ENCODE measurements around the gene LEF1.
"Not testable (repeated sequence)": the region's sequence is repeated elsewhere in the genome, so short reads cannot be mapped to it uniquely, and the experiment has no call there.

LEF1 gene

GRCh38 chr4:108060686-108061321 is 107.9 kb downstream of the LEF1 start:
- no peak for DNase-seq (ENCODE audit: low read depth)

GRCh38 chr4:108060164-108060563 is 108.6 kb downstream of the LEF1 start:
- no peak for DNase-seq (ENCODE audit: low read depth)

- DNase-seq (ENCODE audit: low read depth) = no peak
These were observed 109.9 kb downstream of the LEF1 start for GRCh38 chr4:108058685-108059440.

GRCh38 chr4:108056418-108056817 is 112.3 kb downstream of the LEF1 start:
- no peak for DNase-seq (ENCODE audit: low read depth)

GRCh38 chr4:108055787-108056186 is 112.9 kb downstream of the LEF1 start:
- DNase-seq (ENCODE audit: low read depth) = no peak

GRCh38 chr4:108054025-108054638 is 114.6 kb downstream of the LEF1 start:
- no peak for DNase-seq (ENCODE audit: low read depth)

- no peak for DNase-seq (ENCODE audit: low read depth)
These were observed 115.5 kb downstream of the LEF1 start for GRCh38 chr4:108053251-108053711.

- DNase-seq (ENCODE audit: low read depth) = no peak
These were observed 116.1 kb downstream of the LEF1 start for GRCh38 chr4:108052558-108053120.

- DNase-seq (ENCODE audit: low read depth) = no peak
These were observed 117.4 kb downstream of the LEF1 start for GRCh38 chr4:108051343-108051742.

- not testable (repeated sequence) for DNase-seq (ENCODE audit: low read depth)
These were observed 118.3 kb downstream of the LEF1 start for GRCh38 chr4:108050166-108051111.

GRCh38 chr4:108049406-108049805 is 119.3 kb downstream of the LEF1 start:
- DNase-seq (ENCODE audit: low read depth) = no peak

- no peak for DNase-seq (ENCODE audit: low read depth)
These were observed 119.7 kb downstream of the LEF1 start for GRCh38 chr4:108048997-108049396.

- no peak for DNase-seq (ENCODE audit: low read depth)
These were observed 120.6 kb downstream of the LEF1 start for GRCh38 chr4:108048157-108048556.

- DNase-seq (ENCODE audit: low read depth) = no peak
These were observed 121.5 kb downstream of the LEF1 start for GRCh38 chr4:108047199-108047598.

GRCh38 chr4:108045687-108046024 is 123.1 kb downstream of the LEF1 start:
- DNase-seq (ENCODE audit: low read depth) = no peak

GRCh38 chr4:108044951-108045686 is 123.6 kb downstream of the LEF1 start:
- DNase-seq (ENCODE audit: low read depth) = no peak

- no peak for DNase-seq (ENCODE audit: low read depth)
These were observed 125.2 kb downstream of the LEF1 start for GRCh38 chr4:108043526-108043925.

GRCh38 chr4:108042927-108043326 is 125.8 kb downstream of the LEF1 start:
- DNase-seq (ENCODE audit: low read depth) = no peak

GRCh38 chr4:108037884-108038283 is 130.8 kb downstream of the LEF1 start:
- DNase-seq (ENCODE audit: low read depth) = no peak

- no peak for DNase-seq (ENCODE audit: low read depth)
These were observed 132.5 kb downstream of the LEF1 start for GRCh38 chr4:108036213-108036612.

GRCh38 chr4:108035691-108036090 is 133.0 kb downstream of the LEF1 start:
- DNase-seq (ENCODE audit: low read depth) = no peak

Measured in non-pigmented ciliary epithelial cell (primary cell).